IPS-11a (cell line): ENCODE data around the gene ELL3.
"Not testable (repeated sequence)": the region's sequence is repeated elsewhere in the genome, so short reads cannot be mapped to it uniquely, and the experiment has no call there.

Experiments used
- H3K4me3 ChIP-seq: one replicate; pipeline ENCODE4 v1.5.1; 2013; ENCODE audit warnings: low read depth, low read length, control low read depth

Gene ELL3

DNA sequence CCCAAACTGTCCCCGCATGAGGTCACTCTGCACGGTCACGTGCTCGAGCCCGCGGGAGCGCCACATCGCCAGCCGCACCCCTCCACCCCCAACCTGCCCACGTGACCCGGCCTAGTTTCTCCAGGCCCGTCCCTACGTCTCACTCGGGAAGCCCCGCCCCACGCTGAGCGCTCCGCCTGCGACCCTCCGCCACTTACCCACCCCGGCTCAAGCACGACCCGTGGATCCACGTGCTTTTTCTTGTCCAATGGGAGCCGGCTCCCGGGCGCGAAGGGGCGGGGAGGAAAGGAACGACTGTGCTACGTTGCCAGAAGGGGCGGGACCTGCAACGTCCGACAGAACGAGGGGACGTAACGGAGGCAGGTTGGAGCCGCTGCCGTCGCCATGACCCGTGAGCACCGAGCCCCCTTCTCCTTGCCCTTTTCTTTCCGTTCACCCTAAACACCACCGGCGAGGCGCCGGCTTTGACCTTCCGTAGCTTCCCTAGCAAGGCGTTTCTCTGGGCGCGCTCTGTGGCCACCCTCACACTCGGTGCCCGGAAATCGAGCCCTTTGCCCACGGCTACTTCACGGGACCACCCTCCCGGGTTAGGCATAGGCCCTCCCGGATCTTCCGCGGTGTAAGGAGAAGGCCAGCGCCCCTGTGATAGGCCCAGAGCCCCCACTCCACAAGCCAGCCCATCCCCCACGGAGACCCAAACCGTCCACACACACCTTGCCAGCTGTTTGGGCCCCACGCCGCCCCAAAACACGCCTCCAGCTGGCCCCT lies 15.4 kb upstream of the ELL3 start, which contains the start of gene SERF2:
Gene SERF2, plus strand, starts transcription at position 328 of the 768 bp plus-strand sequence. Its CDS starts 57 bp downstream, at position 385.
- H3K4me3 ChIP-seq: peak within 1 kb of the TSS; percentile 98

- no peak overlapping the region for H3K4me3 ChIP-seq
These were observed 12.6 kb upstream of the ELL3 start for GRCh38 chr15:43789409-43789808.

DNA sequence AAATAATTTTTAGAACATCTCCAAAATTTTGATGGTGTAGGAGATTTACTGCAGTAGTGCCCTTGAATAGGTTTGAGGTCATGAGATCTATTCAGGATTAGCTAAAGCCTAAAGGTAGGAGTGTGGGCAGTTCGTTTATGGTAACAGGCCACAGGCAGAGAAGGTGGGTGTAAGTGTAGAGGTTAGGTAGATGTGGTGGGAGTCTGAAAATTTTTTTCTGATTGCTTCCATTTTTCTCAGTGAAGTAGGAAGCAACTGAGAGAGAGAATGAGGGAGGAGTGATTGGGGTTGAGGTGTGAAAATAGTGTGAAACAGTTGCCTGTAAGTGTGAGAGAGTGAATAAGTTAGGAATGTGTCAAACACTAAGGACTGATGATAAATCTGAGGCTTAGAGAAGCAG lies 2.2 kb upstream of the ELL3 start:
- no peak overlapping the region for H3K4me3 ChIP-seq

- peak overlapping the region; percentile 61 for H3K4me3 ChIP-seq
These were observed 625 bp upstream of the ELL3 start for GRCh38 chr15:43777267-43777914.

DNA sequence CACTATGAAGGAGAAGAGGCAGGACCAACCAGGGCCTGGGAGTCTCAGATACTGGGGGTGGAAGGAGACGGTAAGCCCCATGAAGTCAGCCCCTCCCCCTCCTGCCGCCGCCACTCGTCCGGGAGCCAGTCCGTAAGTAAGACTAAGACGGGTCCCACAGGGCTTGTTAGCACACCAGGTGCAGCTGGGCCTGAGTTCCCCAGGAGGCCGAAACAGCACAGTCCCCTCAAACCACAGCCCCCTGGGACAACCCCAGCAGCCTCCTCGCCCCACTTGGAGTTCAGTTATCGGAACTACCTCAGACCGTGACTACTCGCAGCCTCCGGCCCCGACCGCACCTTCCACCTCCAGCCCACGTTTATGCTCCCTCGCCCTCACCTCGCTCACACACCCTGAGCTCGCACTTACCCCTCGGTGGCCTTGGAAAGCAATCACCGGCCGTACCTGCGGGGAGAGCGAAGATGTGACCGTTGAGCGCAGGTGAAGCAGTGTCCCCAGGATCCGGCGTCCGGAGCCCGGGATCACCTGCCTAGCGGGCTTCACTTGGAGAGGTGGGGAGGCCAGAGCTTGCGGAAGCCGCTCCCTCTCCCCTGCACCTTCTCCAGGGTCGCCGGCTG lies 557 bp downstream of the ELL3 start:
- H3K4me3 ChIP-seq: peak overlapping the region; percentile 70

DNA sequence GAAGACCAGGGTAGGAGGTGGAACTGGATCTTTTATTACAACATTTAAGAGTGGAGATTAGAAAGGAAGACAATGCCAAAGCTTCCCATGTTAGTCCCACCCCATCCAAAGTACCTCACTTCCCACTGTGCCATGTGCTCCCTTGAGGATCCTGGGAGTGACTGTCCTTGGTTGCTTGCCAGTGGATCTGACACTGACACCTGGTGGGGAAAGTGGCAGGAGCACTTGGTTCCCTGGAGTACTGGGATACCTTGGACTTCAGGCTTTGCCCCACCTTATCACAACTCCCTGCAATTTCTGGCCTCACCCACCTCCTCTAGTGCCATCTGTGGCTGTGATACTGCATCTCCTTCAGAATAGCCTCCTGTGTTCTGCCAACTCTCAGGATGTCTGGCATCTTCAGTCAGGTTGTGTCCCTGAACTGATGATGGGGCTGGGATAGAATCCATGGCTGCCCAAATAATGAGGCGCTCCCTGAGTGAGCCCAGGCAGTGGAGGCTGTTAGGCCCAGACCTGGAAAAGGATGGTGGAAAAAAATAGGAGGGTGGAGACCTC lies 1.3 kb downstream of the ELL3 start:
- peak overlapping the region; percentile 70 for H3K4me3 ChIP-seq

- no peak overlapping the region for H3K4me3 ChIP-seq
These were observed 2.7 kb downstream of the ELL3 start for GRCh38 chr15:43774062-43774461.

- H3K4me3 ChIP-seq: no peak overlapping the region
These were observed 4.1 kb downstream of the ELL3 start for GRCh38 chr15:43772624-43773023.

DNA sequence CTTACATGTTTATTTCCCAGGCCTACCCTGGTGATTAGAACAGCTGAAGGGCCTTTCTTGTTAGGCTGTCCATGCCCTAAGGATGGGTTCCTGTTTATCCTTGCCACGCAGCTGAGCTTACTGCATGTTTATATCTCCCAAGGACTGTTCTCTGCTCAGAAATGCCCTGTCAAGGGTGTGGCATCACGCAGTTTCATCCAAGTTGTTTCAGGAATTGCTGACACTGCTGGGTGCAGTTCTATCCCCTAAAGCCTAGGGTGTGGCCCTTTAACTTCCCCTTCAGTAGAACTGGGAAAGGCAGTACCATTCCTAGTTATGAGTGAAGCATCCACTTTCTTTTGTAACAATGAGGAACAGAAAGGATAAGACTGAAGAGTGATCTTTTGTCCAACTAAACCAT lies 5.0 kb downstream of the ELL3 start:
- no peak overlapping the region for H3K4me3 ChIP-seq

GRCh38 chr15:43769584-43770228 lies 7.1 kb downstream of the ELL3 start:
- no peak overlapping the region for H3K4me3 ChIP-seq

- no peak overlapping the region for H3K4me3 ChIP-seq
These were observed 12.8 kb downstream of the ELL3 start for GRCh38 chr15:43763819-43764446.

GRCh38 chr15:43762824-43763223 lies 13.9 kb downstream of the ELL3 start:
- no peak overlapping the region for H3K4me3 ChIP-seq

DNA sequence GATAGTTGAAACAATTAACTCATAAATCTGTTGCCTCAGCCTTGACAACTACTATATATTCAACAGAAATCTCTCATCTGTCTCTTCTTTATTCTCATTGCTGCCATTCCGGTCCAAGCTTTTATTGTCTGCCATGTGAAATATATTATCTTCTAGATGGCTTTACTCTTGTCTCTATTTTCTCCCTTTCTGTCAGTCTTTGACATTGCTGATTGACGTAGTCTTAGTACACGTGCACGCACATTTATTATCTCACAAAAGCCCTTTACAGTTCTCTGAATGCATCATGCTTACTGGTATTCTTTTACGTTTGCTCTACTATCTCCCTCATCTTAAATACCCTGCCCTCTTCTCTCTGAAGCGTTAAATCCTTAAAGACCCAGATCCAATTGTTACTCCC lies 24.9 kb downstream of the ELL3 start:
- no peak overlapping the region for H3K4me3 ChIP-seq

DNA sequence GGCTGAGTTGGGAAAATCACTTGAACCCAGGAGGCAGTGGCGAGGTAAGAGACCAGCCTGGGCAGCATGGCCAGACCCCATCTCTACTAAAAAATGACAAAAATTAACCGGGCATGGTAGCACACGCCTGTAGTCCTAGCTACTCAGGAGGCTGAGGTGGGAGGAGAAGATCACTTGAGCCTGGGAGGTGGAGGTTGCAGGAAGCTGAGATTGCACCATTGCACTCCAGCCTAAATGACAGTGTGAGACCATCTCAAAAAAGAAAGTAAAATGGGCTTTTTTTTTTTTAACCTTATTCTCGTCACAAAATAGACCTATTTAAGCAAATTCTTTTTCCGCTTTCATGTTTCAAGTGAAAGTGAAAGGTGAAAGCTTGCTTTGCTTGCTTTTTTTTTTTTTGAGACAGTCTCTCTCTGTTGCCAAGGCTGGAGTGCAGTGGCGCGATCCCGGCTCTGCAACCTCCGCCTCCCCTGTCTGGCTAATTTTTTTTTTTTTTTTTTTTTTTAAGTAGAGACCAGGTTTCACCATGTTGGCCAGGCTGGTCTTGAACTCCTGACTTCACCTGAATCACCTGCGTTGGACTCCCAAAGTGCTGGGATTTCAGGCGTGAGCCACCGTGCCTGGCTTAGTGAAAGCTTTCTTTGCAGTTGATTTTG lies 26.9 kb downstream of the ELL3 start:
- H3K4me3 ChIP-seq: no peak overlapping the region

DNA sequence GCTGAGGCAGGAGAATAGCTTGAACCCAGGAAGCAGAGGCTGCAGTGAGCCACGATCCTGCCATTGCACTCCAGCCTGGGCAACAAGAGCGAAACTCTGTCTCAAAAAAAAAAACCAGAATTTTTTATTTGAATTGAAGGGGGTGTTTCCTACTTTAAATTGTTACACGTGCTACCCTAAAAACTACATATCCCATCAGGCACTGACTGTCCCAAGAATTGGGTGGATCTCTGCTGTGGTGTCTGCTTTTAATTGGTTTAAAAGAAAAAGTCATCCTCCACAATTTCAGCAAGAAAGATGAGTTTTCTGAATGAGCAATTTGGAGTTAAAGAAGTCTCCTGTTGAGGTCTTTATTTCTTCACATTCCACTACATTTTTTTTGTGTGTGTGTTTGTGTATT lies 28.4 kb downstream of the ELL3 start:
- no peak overlapping the region for H3K4me3 ChIP-seq

- peak overlapping the region; percentile 73 for H3K4me3 ChIP-seq
These were observed 29.9 kb downstream of the ELL3 start for GRCh38 chr15:43746903-43747309.

- H3K4me3 ChIP-seq: peak within 1 kb of the TSS; percentile 73
These were observed 30.4 kb downstream of the ELL3 start, which contains the start of gene PDIA3 for GRCh38 chr15:43746245-43746902. PDIA3 (plus strand) TSS chr15:43746438; CDS start chr15:43746540, 102 bp downstream.

DNA sequence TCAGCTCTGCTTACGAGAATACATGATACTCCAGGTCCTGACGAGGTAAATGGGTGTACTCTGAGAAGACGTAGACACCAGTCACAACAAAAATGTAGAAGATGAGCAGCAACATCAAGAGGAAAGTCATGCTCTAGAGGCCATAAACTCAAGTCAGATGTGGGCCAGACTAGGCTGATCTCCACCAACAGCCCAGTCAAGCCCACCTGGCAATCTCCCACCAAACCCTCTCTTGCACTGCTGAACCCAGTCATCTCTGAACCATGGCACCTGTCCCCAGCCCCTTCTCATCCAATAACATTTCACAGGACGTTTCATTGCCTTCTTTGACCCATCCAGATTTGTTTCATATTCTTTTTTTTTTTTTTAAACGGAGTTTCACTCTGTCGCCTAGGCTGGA lies 41.4 kb downstream of the ELL3 start:
- no peak overlapping the region for H3K4me3 ChIP-seq

GRCh38 chr15:43728053-43728725 lies 48.6 kb downstream of the ELL3 start:
- not testable (repeated sequence) for H3K4me3 ChIP-seq
